Measurements from ENCODE around the gene WDR83. TPM values are rescaled to one million over a fixed set of nuclear protein-coding genes. Genes with fewer than 3 reads are reported as not detected.
A peak's percentile ranks its signal among the peaks of the same experiment; 100 is the strongest.

Gene WDR83
- total RNA-seq, 1 donor from 2014 or later: 11.0 TPM

GRCh38 chr19:12669270-12670158 is 2.9 kb downstream of the WDR83 start:
- Histone ChIP-seq H3K27me3 (no peaks in the 10 kb centered on the region), H3K4me2 (peak overlapping the region; percentile 92), H4K20me1 (ENCODE audit: low read depth) (peaks cover under 1% of the 10 kb centered on the region), H2AFZ (replicated peaks) (peak overlapping the region; percentile 100), H3K36me3 (no peaks in the 10 kb centered on the region), H3K79me2 (ENCODE audit: low read depth) (peaks cover 43% of the 10 kb centered on the region), H3K9ac (peak overlapping the region; percentile 87), H3K4me1 (peaks cover 7% of the 10 kb centered on the region), H3F3A (ENCODE audit: low read depth) (peaks cover 32% of the 10 kb centered on the region), H3K27ac (peak overlapping the region; percentile 98), H3K4me3 (peak overlapping the region; percentile 87), H3K9me3 (ENCODE audit: low read depth) (no peaks in the 10 kb centered on the region)
- Mint-ChIP-seq H3K27me3 (ENCODE audit: insufficient read depth, low read depth) (peaks cover 15% of the 10 kb centered on the region), H3K36me3 (peaks cover 10% of the 10 kb centered on the region), H3K4me3 (peak overlapping the region; percentile 97), H3K4me1 (peaks cover 35% of the 10 kb centered on the region), H3K9me3 (no peaks in the 10 kb centered on the region), H3K27ac (peak overlapping the region; percentile 99)
- peak; percentile 86 for DNase-seq (ENCODE audit: low spot score)
- TF ChIP-seq EZH2 (IDR thresholded peaks at IDR 0.05) (no peak), CTCF (IDR thresholded peaks at IDR 0.05) (no peak), EZH2phosphoT487 (IDR thresholded peaks at IDR 0.05) (no peak)

GRCh38 chr19:12670159-12670928 is 3.7 kb downstream of the WDR83 start:
- Mint-ChIP-seq H3K9me3 (no peaks in the 10 kb centered on the region), H3K4me3 (peak overlapping the region; percentile 97), H3K27ac (peak overlapping the region; percentile 99), H3K36me3 (peaks cover 11% of the 10 kb centered on the region), H3K4me1 (peaks cover 35% of the 10 kb centered on the region), H3K27me3 (ENCODE audit: insufficient read depth, low read depth) (peaks cover 16% of the 10 kb centered on the region)
- H3K4me2 ChIP-seq: peak overlapping the region; percentile 92
- H3K27ac ChIP-seq: no peak overlapping the region
- TF ChIP-seq EZH2 (IDR thresholded peaks at IDR 0.05) (no peak), CTCF (IDR thresholded peaks at IDR 0.05) (no peak), EZH2phosphoT487 (IDR thresholded peaks at IDR 0.05) (no peak)
- DNase-seq (ENCODE audit: low spot score): no peak
- H4K20me1 ChIP-seq (ENCODE audit: low read depth): peaks cover 2% of the 10 kb centered on the region
- no peaks in the 10 kb centered on the region for H3K9me3 ChIP-seq (ENCODE audit: low read depth)
- H3K36me3 ChIP-seq: no peaks in the 10 kb centered on the region
- H3K4me3 ChIP-seq: peak overlapping the region; percentile 87
- peaks cover 43% of the 10 kb centered on the region for H3K79me2 ChIP-seq (ENCODE audit: low read depth)
- peaks cover 7% of the 10 kb centered on the region for H3K4me1 ChIP-seq
- H3K27me3 ChIP-seq: no peaks in the 10 kb centered on the region
- H3F3A ChIP-seq (ENCODE audit: low read depth): peaks cover 28% of the 10 kb centered on the region
- H2AFZ ChIP-seq (replicated peaks): peak overlapping the region; percentile 100
- H3K9ac ChIP-seq: peak overlapping the region; percentile 87

- Histone ChIP-seq H3K4me3 (no peak overlapping the region), H3K4me1 (no peaks in the 10 kb centered on the region), H3K27ac (no peak overlapping the region), H3K36me3 (no peaks in the 10 kb centered on the region), H3F3A (ENCODE audit: low read depth) (peaks cover 42% of the 10 kb centered on the region), H3K9me3 (ENCODE audit: low read depth) (no peaks in the 10 kb centered on the region), H3K9ac (no peak overlapping the region), H3K4me2 (no peak overlapping the region), H4K20me1 (ENCODE audit: low read depth) (peaks cover 6% of the 10 kb centered on the region), H3K79me2 (ENCODE audit: low read depth) (peaks cover 25% of the 10 kb centered on the region), H3K27me3 (no peaks in the 10 kb centered on the region), H2AFZ (replicated peaks) (no peak overlapping the region)
- Mint-ChIP-seq H3K9me3 (no peaks in the 10 kb centered on the region), H3K4me1 (peaks cover 21% of the 10 kb centered on the region), H3K27me3 (ENCODE audit: insufficient read depth, low read depth) (peaks cover 16% of the 10 kb centered on the region), H3K27ac (no peak overlapping the region), H3K36me3 (peaks cover 15% of the 10 kb centered on the region), H3K4me3 (no peak overlapping the region)
- DNase-seq (ENCODE audit: low spot score): no peak
- TF ChIP-seq EZH2phosphoT487 (IDR thresholded peaks at IDR 0.05) (no peak), CTCF (IDR thresholded peaks at IDR 0.05) (no peak), EZH2 (IDR thresholded peaks at IDR 0.05) (no peak)
These were observed 6.1 kb downstream of the WDR83 start for GRCh38 chr19:12672744-12673143.
